Non-pigmented ciliary epithelial cell (primary cell): ENCODE measurements around the gene MPP3.
"Not testable (repeated sequence)": the region's sequence is repeated elsewhere in the genome, so short reads cannot be mapped to it uniquely, and the experiment has no call there.

Experiments
- DNase-seq: peaks from one replicate; pipeline ENCODE4 v3.0.0-alpha.2; 2010; ENCODE audit warnings: low read depth

The MPP3 gene

GRCh38 chr17:43808076-43808475 lies 24.9 kb downstream of the MPP3 start:
- DNase-seq = no peak

GRCh38 chr17:43805117-43805516 lies 27.8 kb downstream of the MPP3 start:
- no peak for DNase-seq

DNA sequence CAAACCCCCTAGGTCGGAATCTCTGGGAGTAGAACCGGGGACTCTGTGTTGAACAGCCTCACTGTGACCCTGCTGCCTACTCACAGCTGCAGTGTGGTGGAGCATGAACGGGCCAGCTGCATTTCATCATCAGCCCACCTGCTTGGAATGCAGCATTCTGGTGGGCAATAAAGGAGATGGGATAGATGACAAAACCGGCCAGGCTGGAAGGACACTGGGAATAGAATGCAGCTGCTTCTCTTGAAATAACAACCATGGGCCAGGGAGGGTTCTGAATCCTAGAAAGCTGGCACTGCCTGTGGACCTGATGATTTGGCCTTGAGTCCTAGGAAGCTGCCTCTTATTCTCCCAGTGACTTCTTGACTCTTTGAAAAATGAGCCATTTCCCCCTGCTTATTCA lies 29.2 kb downstream of the MPP3 start:
- DNase-seq = no peak

GRCh38 chr17:43801844-43802243 lies 31.1 kb downstream of the MPP3 start:
- no peak for DNase-seq

- no peak for DNase-seq
Measured at GRCh38 chr17:43800736-43801135, 32.2 kb downstream of the MPP3 start.

DNA sequence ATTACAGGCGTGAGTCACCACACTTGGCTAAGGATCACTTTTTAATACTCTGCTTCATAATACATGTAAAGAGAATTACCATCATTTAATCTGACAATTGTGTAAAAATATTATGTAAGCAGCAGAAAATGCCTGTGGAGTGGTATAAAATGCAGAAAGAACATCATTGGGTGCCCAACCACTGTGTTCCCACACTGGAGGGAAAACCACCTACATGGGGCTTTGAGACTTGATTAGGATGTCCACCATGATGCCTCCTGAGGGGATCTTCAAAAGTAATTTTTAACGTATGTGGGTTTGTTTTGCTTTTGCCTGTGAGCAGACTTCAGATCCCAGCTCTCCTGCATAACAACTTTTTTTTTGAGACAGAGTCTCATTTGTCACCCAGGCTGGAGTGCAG lies 33.9 kb downstream of the MPP3 start:
- no peak for DNase-seq

DNA sequence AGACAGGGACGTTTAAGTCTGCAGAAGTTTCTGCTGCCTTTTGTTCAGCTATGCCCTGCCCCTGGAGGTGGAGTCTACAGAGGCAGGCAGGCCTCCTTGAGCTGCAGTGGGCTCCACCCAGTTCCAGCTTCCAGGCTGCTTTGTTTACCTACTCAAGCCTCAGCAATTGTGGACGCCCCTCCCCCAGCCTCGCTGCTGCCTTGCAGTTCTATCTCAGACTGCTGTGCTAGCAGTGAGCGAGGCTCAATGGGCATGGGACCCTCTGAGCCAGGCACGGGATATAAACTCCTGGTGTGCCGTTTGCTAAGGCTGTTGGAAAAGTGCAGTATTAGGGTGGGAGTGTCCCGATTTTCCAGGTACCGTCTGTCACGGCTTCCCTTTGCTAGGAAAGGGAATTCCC lies 34.9 kb downstream of the MPP3 start:
- not testable (repeated sequence) for DNase-seq

DNA sequence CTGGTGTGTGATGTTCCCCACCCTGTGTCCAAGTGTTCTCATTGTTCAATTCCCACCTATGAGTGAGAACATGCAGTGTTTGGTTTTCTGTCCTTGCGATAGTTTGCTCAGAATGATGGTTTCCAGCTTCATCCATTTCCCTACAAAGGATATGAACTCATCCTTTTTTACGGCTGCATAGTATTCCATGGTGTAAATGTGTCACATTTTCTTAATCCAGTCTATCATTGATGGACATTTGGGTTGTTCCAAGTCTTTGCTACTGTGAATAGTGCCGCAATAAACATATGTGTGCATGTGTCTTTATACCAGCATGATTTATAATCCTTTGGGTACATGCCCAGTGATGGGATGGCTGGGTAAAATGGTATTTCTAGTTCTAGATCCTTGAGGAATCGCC lies 40.3 kb downstream of the MPP3 start:
- not testable (repeated sequence) for DNase-seq

- DNase-seq = no peak
Measured at GRCh38 chr17:43791589-43791988, 41.4 kb downstream of the MPP3 start.

DNA sequence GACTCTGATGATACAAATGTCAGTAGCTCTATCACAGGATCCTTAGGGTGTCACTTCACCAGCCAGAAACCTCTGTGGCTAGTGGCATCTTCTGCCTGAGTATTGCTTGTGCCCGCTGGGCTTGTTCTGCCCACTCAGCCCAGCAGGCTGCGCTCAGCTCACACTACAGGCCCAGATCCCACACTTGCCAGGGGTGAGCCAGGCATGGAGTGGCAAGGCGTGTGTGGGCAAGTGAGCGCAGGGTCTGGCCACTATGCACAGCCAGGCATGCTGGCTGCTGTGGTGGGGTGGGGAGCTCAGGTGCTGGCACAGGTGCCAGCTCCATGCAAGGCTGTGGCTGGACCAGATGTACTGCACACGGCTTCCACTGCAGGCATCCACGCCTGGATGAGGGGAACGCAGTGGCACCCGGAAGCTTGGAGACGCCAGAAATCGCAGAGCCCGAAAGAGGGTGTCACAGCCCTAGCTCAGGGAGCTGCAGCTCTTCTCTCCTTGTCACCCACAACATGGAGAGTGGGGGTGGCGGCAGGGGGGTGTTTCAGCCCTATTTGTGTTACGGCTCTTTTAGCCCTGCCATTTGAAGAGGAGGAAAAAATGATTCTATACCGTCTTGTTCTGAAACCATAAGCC lies 42.5 kb downstream of the MPP3 start:
- DNase-seq = no peak

DNA sequence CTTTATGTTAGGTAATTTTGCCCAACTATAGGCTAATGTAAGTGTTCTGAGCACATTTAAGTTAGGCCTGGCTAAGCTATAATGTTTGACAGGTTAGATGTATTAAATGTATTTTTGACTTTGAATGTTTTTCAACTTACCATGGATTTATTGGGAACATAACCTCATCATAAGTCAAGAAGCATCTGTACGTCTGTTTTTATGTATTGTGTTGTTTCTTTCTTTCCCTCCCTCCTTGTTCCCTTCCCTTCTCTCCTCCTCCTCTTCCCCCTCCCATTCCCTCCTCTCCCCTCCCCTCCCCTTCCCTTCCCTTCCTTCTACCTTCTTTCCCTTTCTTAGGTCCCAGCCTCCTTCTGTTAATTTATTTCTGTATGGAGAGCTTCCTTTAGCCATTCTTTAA lies 43.5 kb downstream of the MPP3 start:
- no peak for DNase-seq

DNA sequence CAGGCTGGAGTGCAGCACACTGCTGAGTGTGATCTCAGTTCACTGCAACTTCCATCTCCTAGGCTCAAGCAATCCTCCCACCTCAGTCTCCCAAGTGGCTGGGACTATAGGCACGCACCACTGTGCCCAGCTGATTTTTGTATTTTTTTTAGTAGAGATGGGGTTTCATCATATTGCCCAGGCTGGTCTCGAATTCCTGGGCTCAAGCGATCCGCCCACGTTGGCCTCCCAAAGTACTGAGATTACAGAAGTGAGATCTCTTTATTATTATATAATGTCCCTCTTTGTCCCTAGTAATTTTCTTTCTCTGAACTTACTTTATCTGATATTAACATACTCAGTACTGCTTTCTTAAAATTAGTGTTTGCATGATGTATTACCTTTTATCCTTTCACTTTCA lies 44.4 kb downstream of the MPP3 start:
- no peak for DNase-seq

- no peak for DNase-seq
Measured at GRCh38 chr17:43787728-43788127, 45.2 kb downstream of the MPP3 start.

- peak; percentile 53 for DNase-seq
Measured at GRCh38 chr17:43784628-43785101, 48.3 kb downstream of the MPP3 start.

DNA sequence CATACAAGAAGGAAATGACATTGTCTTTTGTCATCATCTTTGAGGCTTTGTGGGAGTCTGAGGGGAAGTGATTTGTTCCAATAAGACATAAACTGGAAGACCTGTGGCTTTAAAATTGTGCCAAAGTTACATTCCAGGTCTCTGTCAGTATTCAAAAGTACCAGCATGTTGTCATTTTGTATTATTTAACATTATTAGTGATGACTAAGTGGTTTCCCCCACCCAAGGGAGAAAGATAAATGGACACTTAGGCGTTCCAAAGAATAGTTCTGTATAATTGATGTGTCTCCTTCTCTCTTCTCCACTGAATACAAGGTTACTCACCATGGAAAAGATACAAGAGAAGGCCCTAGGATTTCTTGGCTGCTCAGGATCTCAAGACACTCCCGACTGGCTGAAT lies 48.9 kb downstream of the MPP3 start:
- DNase-seq = no peak

DNA sequence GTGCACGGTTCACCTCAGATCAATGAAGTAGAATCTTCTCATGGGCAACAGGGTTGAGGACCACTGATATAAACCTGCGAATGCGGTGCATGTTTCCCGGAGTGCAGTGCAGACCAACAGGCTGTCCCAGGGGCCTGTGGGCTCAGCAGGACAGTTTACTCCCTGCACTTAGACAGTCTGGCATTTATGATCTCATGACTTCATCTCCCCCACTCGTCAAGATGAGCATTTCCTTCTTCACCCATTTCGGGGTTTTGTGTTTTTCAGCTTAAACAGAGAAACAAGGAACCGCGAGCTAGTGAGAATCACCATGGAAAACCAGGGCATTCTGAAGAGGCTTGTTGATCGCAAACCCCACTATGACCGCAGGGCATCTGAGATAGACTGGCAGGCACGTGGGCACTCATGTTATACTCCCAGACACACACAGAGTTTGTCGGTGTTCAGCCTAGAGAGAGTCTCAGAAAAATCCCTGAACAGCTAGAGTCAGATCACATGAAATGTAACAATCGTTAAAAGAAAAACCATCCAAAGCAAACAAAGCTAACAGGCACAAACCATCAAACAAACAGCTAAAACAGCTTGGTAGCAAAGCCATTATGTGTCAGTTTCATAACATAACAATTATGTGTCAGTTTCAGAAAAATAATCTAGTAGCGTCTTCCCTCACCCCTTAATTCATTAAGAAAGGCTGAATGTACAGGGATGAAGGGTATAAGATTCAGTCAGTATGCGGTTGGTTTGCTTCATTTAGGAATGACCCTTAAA lies 49.8 kb downstream of the MPP3 start:
- no peak for DNase-seq

DNA sequence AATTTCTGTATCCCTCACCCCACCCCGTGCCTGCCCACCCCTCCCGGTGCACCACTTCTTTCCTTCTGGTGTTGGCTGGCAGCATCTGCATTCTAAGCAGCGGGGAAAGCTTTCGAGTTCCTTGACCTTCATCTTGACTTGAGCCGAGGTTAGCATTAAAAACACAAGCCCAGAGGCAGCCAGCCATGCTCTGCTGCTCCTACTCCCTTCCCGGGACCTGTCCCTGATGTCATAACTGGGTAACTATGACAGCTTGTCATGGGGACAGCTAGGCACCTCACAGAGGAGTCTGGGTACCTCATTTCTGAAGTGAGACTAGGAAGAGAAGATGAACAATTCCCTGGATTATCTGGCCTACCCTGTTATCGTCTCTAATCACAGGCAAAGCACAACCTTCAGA lies 52.8 kb downstream of the MPP3 start, which contains the start of gene CFAP97D1:
Gene CFAP97D1 (plus strand): TSS at position 301 of the 400 bp plus-strand sequence. CDS start 28 bp downstream, at position 329.
- DNase-seq = no peak

GRCh38 chr17:43779145-43780125 lies 53.5 kb downstream of the MPP3 start:
- DNase-seq = no peak

- peak; percentile 61 for DNase-seq
Measured at GRCh38 chr17:43778337-43779144, 54.4 kb downstream of the MPP3 start, which contains the start of gene DUSP3. DUSP3 (minus strand) TSS chr17:43778977; CDS start chr17:43778924, 53 bp downstream.

DNA sequence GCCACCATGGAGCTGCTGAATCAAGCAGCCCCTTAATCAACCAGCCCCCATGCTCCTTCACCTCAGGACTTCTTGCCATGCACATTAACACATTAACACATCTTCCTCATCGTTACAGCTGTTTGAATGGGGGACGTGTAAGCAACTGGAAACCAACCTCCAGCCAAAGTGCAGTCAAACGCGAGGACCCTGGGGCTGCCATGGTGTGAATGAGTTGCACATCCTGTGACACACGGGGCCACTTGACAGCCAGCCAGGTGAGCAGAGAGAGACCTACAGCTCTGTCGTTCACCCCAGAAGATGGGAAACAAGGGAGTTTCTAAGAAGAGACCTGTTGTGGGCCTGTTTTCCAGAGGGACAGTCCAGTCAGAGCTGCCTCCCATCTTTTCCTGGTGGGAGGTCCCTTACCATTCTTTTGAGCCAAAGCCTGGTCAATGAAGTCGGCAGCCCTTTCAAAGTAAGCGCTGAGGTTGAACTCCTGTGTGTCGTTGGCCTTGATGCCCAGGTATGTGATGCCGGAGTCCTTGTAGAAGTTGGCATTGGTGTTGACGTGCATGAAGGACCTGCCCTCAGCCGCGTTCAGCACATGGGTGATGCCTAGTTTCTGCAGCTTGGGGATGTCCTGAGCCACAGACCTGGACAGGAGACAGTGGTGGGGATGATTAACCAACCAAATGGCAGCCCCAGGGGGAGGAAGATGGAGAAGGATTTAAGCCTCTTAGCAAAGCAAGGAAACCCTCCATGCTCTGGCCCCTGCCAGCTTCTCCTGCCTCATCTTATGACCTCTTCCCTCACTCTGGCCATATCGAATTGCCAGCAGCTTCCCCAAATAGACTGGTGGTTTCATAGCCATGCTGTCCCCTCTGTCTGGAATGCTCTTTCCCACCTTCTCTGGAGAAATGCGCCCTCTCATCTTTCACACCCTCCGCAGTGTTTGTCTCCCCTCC lies 58.4 kb downstream of the MPP3 start:
- DNase-seq = no peak
